Transverse colon (tissue), 4 donors: Measurements from ENCODE around the gene LRCOL1. TPM values are rescaled to one million over a fixed set of nuclear protein-coding genes. Genes with fewer than 3 reads are reported as not detected.

ENCODE experiments used
- DNase-seq: peaks from one replicate; pipeline ENCODE4 v3.0.0-alpha.2; 2019
- H3K27ac ChIP-seq, 4 donors: fragments of 200-600 bp; sonication (generic); 2 replicates each; pipeline ENCODE4 v1.5.1; 2016 to 2018; ENCODE audit warnings: inconsistent platforms in 4 of 4
- H3K27me3 ChIP-seq: fragments of 200-600 bp; sonication (generic); 2 replicates; pipeline ENCODE4 v1.5.1; 2017; ENCODE audit warnings: inconsistent platforms
- H3K36me3 ChIP-seq, 4 donors: fragments of 200-600 bp; sonication (generic); 2 replicates each; pipeline ENCODE4 v1.5.1; 2017 to 2019; ENCODE audit warnings: inconsistent platforms in 4 of 4
- H3K4me1 ChIP-seq, 4 donors: fragments of 200-600 bp; sonication (generic); 2 replicates each; pipeline ENCODE4 v1.5.1; 2017 to 2020; ENCODE audit warnings: inconsistent platforms in 4 of 4
- H3K4me3 ChIP-seq, 4 donors: fragments of 200-600 bp; sonication (generic); 1 replicate in 1 of 4; 2 replicates in 3 of 4; pipeline versions ENCODE4 v1.5.1 to v1.6.1; 2017 to 2019; ENCODE audit warnings: inconsistent platforms in 4 of 4
- H3K9me3 ChIP-seq, 2 donors: fragments of 200-600 bp; sonication (generic); 2 replicates each; pipeline ENCODE4 v1.5.1; 2017 to 2019; ENCODE audit warnings: inconsistent platforms in 2 of 2
- EP300 ChIP-seq: sonication (generic); formaldehyde crosslinking; IDR thresholded peaks from one replicate; pipeline ENCODE4 v1.6.1; 2017; ENCODE audit warnings: antibody characterized with exemption, low read depth
- POLR2A ChIP-seq: fragments of 450-650 bp; IDR thresholded peaks from one replicate; pipeline ENCODE4 v1.6.1; 2016; ENCODE audit warnings: antibody characterized with exemption, mild to moderate bottlenecking, moderate library complexity
- POLR2AphosphoS5 ChIP-seq, 3 donors: sonication (generic); formaldehyde crosslinking; IDR thresholded peaks; one replicate each; pipeline ENCODE4 v1.6.1; 2016; ENCODE audit warnings: antibody characterized with exemption in 3 of 3
- WGBS, 2 donors: methylation state at CpG; one replicate each; pipeline ENCODE4 v1.1.5; 2018; ENCODE audit warnings: low coverage in 1 of 2; 5-methylcytosine and 5-hydroxymethylcytosine counted together
- in situ Hi-C, 4 donors: fragments of 200-750 bp; cut with MboI; loops; one replicate each; pipeline versions ENCODE4 v1.15.0 to v1.15.1; 2017; ENCODE audit warnings: low sequenced_read_pairs in 3 of 4, low pct_ligation_motif_present in 1 of 4, low pct_unique_long_range_greater_than_20kb in 1 of 4
- intact Hi-C: fragments of 100-400 bp; cut with DNase I; formaldehyde crosslinking; loops from one replicate; pipeline ENCODE4 v1.15.1; 2023; ENCODE audit warnings: low total_unique reads
- total RNA-seq, 4 donors: library from RNA; depleted of rRNA; stranded (reverse); fragments of >200 nt; gene quantifications; one replicate each; pipeline ENCODE4 v1.1.0, GENCODE V29; 2016
- TF ChIP-seq, protein P1 (sequence below), 5 experiments: fragments of 200-600 bp in 3 of 5; fragments of 450-650 bp in 2 of 5; sonication (generic) in 3 of 5; IDR thresholded peaks; 1 replicate in 2 of 5; 2 replicates in 3 of 5; pipeline ENCODE4 v1.5.1; 2016 to 2017; ENCODE audit warnings: antibody characterized with exemption in 5 of 5, inconsistent platforms in 3 of 5, mild to moderate bottlenecking in 2 of 5, moderate library complexity in 1 of 5

Gene LRCOL1
- total RNA-seq, 4 donors from 2014 or later = not detected

DNA sequence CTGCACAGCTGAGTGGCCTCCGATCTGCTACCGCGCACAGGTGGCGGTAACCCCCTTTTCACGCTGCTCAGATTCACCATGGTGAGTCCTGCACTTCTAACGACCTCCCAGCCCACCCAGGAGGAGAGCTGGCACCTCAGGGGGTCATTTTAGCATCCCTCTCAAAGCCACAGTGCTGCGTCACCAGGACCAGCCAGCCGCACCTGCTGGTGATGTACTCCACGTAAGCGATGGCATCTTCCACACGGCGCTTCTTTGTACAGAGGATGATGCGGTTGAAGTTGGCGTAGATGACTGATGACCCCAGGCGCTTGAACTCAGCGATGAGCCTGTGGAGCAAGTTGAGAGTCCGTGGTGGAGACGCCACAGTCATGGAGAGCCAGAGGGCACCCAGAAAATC, 27.4 kb upstream of the LRCOL1 start:
- WGBS, 2 donors = 89% methylated on average over 18 of the region's 18 CpGs; no CpG with 5 or more reads in 1 of the 2 donors
- Histone ChIP-seq H3K4me3 (no peak overlapping the region), H3K27me3 (no peaks in the 10 kb centered on the region), H3K36me3 (peaks cover 0 to 21% (median 10%) of the 10 kb centered on the region in 4 donors), H3K27ac (no peak overlapping the region), H3K4me1 (no peaks in the 10 kb centered on the region), H3K9me3 (no peaks in the 10 kb centered on the region)
- in situ Hi-C loops = no loop called here
- DNase-seq = no peak
- intact Hi-C loops = no loop called here
- TF ChIP-seq POLR2A = no peak
- TF ChIP-seq, protein P1, sequence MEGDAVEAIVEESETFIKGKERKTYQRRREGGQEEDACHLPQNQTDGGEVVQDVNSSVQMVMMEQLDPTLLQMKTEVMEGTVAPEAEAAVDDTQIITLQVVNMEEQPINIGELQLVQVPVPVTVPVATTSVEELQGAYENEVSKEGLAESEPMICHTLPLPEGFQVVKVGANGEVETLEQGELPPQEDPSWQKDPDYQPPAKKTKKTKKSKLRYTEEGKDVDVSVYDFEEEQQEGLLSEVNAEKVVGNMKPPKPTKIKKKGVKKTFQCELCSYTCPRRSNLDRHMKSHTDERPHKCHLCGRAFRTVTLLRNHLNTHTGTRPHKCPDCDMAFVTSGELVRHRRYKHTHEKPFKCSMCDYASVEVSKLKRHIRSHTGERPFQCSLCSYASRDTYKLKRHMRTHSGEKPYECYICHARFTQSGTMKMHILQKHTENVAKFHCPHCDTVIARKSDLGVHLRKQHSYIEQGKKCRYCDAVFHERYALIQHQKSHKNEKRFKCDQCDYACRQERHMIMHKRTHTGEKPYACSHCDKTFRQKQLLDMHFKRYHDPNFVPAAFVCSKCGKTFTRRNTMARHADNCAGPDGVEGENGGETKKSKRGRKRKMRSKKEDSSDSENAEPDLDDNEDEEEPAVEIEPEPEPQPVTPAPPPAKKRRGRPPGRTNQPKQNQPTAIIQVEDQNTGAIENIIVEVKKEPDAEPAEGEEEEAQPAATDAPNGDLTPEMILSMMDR (IDR thresholded peaks at IDR 0.05) = no peak
- no peak for TF ChIP-seq POLR2AphosphoS5 (IDR thresholded peaks at IDR 0.05)
- no peak for TF ChIP-seq EP300

DNA sequence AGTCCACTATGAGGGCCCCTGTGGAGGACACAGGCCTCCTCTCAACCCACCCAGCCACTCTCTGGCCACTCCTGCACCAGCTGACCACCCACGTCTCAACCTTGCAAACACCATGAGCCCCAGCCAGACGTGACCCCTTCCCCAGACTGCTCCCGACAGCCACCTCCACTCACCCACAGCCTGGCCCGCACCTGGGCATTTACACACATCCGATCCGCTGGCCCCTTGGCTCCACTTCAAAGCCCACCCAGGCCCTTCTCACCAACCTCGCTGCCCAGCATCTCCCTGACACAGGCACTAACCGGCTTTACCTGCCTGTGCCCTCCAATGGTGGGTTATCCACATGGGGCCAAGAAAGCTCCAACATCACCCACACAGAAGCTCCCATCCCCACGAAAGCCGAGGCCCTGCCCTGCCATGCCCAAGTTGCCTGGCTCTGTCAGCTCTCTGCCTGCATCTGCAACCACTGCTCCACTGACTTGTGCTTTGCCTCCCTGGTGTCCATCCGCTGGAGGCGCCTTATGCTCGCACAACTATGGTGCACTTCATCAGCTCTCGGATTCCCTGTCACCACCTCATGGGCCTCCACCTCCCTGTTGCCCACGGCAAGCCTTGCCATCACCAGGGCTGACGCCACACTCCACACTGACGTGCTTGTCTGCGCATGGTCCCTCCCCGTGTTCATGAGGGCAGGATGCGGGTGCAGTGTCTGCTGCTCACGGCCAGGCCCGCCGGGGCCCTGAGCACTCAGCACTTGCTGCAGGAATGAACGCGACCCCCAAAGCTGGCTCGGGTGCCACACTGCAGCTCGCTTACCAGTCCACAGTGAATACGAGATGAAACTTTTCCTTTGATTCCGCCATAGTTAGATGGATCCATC, 24.9 kb upstream of the LRCOL1 start:
- Histone ChIP-seq H3K9me3 (no peaks in the 10 kb centered on the region), H3K36me3 (peaks cover 0 to 21% (median 8%) of the 10 kb centered on the region in 4 donors), H3K4me3 (no peak overlapping the region), H3K27me3 (no peaks in the 10 kb centered on the region), H3K4me1 (no peaks in the 10 kb centered on the region), H3K27ac (no peak overlapping the region)
- in situ Hi-C loops = no loop called here
- intact Hi-C loops = no loop called here
- TF ChIP-seq, protein P1 (IDR thresholded peaks at IDR 0.05) = no peak
- no peak for TF ChIP-seq POLR2A
- no peak for TF ChIP-seq EP300
- TF ChIP-seq POLR2AphosphoS5 (IDR thresholded peaks at IDR 0.05) = no peak
- 90 to 93% methylated on average over 3 to 29 of the region's 29 CpGs for WGBS, 2 donors
- DNase-seq = no peak

DNA sequence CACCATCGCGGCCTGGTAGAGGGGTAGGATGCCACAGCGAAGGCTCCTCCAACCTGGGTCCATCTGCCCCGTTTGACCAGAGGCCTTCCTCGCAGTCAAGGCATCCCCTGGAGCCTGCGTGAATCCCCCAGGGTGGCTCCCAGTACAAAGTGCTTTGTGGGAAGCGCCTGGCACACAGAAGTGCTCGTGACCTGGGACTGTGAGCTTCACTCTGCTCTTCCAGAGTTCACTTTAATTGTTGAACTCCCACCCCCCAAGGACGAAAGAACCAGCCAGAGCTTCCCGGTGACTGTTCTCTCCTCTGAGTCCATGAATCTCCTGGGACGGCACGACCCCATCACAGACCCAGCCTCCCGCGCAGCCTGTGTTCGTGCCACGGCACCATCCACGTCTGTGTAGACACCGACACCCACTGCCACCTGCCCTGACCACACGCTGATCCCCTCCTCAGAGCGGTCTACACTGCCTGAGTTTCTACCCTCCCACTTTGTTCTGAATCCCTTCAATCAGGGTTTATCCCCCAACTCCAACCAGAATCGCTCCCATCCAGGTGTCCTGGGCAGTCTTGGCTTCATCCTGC, 24.1 kb upstream of the LRCOL1 start:
- H3K4me3 ChIP-seq = no peak overlapping the region
- H3K27me3 ChIP-seq = no peaks in the 10 kb centered on the region
- intact Hi-C loops = no loop called here
- no peaks in the 10 kb centered on the region for H3K4me1 ChIP-seq
- peaks cover 0 to 24% (median 10%) of the 10 kb centered on the region in 4 donors for H3K36me3 ChIP-seq
- in situ Hi-C loops = no loop called here
- WGBS, 2 donors = 94 to 97% methylated on average over 11 to 21 of the region's 21 CpGs
- no peaks in the 10 kb centered on the region for H3K9me3 ChIP-seq
- no peak overlapping the region for H3K27ac ChIP-seq
- TF ChIP-seq POLR2AphosphoS5 (IDR thresholded peaks at IDR 0.05) (no peak), EP300 (no peak), POLR2A (no peak)
- TF ChIP-seq, protein P1 (IDR thresholded peaks at IDR 0.05) = no peak
- no peak for DNase-seq

DNA sequence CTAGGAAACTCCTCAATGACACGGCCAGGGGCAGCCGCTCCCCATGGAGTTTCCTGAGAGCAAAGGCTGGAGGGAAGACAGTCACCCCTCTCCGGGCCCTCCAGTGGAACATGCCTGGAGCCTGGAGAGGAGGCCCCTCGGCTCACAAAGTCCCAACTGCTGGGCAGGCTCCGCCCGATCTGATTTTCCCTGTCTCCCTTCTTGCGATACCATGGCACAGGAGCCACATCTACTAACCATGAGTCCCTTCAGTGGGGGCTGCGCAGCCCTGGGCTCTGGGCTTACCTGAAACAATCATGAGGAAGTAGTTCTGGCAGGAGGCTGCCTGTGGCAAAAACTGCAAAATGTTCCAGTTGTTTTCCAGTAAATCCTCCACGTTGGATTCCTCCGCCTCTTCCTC, 23.5 kb upstream of the LRCOL1 start:
- 83 to 91% methylated on average over 4 to 10 of the region's 10 CpGs for WGBS, 2 donors
- in situ Hi-C loops = no loop called here
- H3K4me1 ChIP-seq = no peaks in the 10 kb centered on the region
- H3K36me3 ChIP-seq = peaks cover 0 to 24% (median 10%) of the 10 kb centered on the region in 4 donors
- DNase-seq = no peak
- TF ChIP-seq, protein P1 (IDR thresholded peaks at IDR 0.05) = no peak
- TF ChIP-seq POLR2AphosphoS5 (IDR thresholded peaks at IDR 0.05) = no peak
- no peak for TF ChIP-seq EP300
- no peak for TF ChIP-seq POLR2A
- H3K4me3 ChIP-seq = no peak overlapping the region
- intact Hi-C loops = no loop called here
- no peak overlapping the region for H3K27ac ChIP-seq
- H3K9me3 ChIP-seq = no peaks in the 10 kb centered on the region
- no peaks in the 10 kb centered on the region for H3K27me3 ChIP-seq
